ENCODE data around the gene CALM1. TPM values are rescaled to one million over a fixed set of nuclear protein-coding genes. Genes with fewer than 3 reads are reported as not detected.

The CALM1 gene
- total and polyA plus RNA-seq, 10 of the 15 experiments (the other 5 are each of a cell fraction or from before 2014, with no cell fraction given) = 110 to 729 (median 261) TPM

DNA sequence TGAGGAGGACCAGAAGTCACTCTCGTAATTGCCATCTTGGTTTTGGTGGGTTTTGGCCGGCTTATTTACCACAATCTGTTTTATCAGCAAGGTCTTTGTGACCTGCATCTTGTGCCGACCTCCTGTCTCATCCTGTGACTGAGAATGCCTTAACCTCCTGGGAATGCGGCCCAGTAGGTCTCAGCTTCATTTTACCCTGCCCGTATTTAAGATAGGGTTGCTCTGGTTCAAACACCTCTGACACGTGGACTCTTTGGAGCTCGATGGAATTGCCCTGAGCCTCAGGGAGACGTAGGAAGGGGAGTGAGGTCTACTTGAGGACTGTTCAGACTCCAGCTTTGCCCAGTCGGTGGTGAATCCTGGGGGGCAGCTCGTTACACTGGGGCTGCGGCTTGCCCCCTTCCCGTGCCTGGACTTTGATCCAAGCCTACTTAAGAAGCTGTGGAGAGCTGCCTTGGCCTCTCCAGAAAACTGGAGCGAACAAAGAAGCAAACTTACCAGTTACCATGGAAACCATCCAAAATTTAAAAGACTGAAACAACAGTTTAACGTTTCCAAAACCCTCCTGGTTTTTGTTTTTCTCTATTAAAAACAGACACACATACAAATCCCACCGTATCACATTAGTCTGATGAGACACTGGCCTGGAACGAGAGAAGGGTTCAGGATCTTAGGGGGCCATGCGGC lies 28.0 kb downstream of the CALM1 start:
- Histone ChIP-seq H4K20me1 (ENCODE audit: control insufficient read depth, insufficient read depth) (no peaks in the 10 kb centered on the region), H3K27me3 (replicated peaks in 1 of 2; ENCODE audit: control insufficient read depth in 2 of 2, insufficient read depth in 2 of 2, low read length in 1 of 2) (no peaks in the 10 kb centered on the region; a peak in 1 of 4 replicates), H2AFZ (ENCODE audit: control insufficient read depth, low read depth, low read length) (no peak overlapping the region), H3K9me3 (replicated peaks; ENCODE audit: control insufficient read depth, insufficient read depth, low read length) (no peaks in the 10 kb centered on the region), H3K27ac (ENCODE audit: control insufficient read depth, insufficient read depth) (no peak overlapping the region), H3K79me2 (ENCODE audit: control insufficient read depth, insufficient read depth, low read length) (no peaks in the 10 kb centered on the region), H3K4me2 (ENCODE audit: control insufficient read depth, insufficient read depth) (no peak overlapping the region), H3K36me3 (ENCODE audit: control insufficient read depth in 2 of 2, insufficient read depth in 2 of 2, low read length in 1 of 2) (no peaks in the 10 kb centered on the region), H3K9ac (ENCODE audit: control insufficient read depth, insufficient read depth, low read length) (no peak overlapping the region), H3K4me3 (no peak overlapping the region), H3K4me1 (ENCODE audit: control insufficient read depth, insufficient read depth, low read length) (no peaks in the 10 kb centered on the region)
- BruUV-seq (replicated peaks) = no TSS peak
- 47% methylated on average over 17 of the region's 17 CpGs for WGBS (ENCODE audit: insufficient coverage, insufficient replicate concordance, low lambda C conversion rate, missing lambda C conversion rate)
- ChIA-PET CTCF (no interaction called here), POLR2A (no interaction called here), RAD21 (ENCODE audit: unreplicated experiment) (no interaction called here), SMC1A (ENCODE audit: uncharacterized antibody, unreplicated experiment) (interaction anchor here (1.1 kb wide), 1 partner anchor 9 kb away, joined by 3 read pairs; no protein-coding TSS in a partner anchor)
- intact Hi-C loops (cut with micrococcal nuclease; ENCODE audit: unreplicated experiment) (loop anchor here (10.0 kb wide), 1 partner anchor 180 kb away; no protein-coding TSS in a partner anchor), in situ Hi-C loops (cut with MboI) (no loop called here)
- FAIRE-seq (no peak), DNase-seq (ENCODE audit: low read depth, low spot score) (no peak), ATAC-seq (no peak)
- TF ChIP-seq ZNF207 (IDR thresholded peaks at IDR 0.05; ENCODE audit: borderline replicate concordance) (no peak), SMAD1 (IDR thresholded peaks at IDR 0.05; ENCODE audit: low read depth, partially characterized antibody) (no peak), SREBF2 (IDR thresholded peaks at IDR 0.05; ENCODE audit: low read length) (no peak), YY1 (IDR thresholded peaks at IDR 0.05; ENCODE audit: low read depth, low read length) (no peak), ZSCAN29 (IDR thresholded peaks at IDR 0.05) (no peak), NFYB (IDR thresholded peaks at IDR 0.05; ENCODE audit: insufficient read depth, low read depth, low read length) (no peak), ZNF24 (IDR thresholded peaks at IDR 0.05) (no peak), TCF3 (IDR thresholded peaks at IDR 0.05; ENCODE audit: borderline replicate concordance, insufficient read depth, low read depth, low read length) (no peak), PAX8 (IDR thresholded peaks at IDR 0.05) (no peak), IKZF2 (IDR thresholded peaks at IDR 0.05) (no peak), ZBED1 (IDR thresholded peaks at IDR 0.05; ENCODE audit: borderline replicate concordance) (no peak), POU2F2 (IDR thresholded peaks at IDR 0.05; ENCODE audit: borderline replicate concordance, low read depth, low read length) (no peak), CBX5 (IDR thresholded peaks at IDR 0.05; ENCODE audit: low read depth) (no peak)
- TF ChIP-seq, protein P1, sequence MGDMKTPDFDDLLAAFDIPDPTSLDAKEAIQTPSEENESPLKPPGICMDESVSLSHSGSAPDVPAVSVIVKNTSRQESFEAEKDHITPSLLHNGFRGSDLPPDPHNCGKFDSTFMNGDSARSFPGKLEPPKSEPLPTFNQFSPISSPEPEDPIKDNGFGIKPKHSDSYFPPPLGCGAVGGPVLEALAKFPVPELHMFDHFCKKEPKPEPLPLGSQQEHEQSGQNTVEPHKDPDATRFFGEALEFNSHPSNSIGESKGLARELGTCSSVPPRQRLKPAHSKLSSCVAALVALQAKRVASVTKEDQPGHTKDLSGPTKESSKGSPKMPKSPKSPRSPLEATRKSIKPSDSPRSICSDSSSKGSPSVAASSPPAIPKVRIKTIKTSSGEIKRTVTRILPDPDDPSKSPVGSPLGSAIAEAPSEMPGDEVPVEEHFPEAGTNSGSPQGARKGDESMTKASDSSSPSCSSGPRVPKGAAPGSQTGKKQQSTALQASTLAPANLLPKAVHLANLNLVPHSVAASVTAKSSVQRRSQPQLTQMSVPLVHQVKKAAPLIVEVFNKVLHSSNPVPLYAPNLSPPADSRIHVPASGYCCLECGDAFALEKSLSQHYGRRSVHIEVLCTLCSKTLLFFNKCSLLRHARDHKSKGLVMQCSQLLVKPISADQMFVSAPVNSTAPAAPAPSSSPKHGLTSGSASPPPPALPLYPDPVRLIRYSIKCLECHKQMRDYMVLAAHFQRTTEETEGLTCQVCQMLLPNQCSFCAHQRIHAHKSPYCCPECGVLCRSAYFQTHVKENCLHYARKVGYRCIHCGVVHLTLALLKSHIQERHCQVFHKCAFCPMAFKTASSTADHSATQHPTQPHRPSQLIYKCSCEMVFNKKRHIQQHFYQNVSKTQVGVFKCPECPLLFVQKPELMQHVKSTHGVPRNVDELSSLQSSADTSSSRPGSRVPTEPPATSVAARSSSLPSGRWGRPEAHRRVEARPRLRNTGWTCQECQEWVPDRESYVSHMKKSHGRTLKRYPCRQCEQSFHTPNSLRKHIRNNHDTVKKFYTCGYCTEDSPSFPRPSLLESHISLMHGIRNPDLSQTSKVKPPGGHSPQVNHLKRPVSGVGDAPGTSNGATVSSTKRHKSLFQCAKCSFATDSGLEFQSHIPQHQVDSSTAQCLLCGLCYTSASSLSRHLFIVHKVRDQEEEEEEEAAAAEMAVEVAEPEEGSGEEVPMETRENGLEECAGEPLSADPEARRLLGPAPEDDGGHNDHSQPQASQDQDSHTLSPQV (IDR thresholded peaks at IDR 0.05) = no peak
- TF ChIP-seq, protein P2, sequence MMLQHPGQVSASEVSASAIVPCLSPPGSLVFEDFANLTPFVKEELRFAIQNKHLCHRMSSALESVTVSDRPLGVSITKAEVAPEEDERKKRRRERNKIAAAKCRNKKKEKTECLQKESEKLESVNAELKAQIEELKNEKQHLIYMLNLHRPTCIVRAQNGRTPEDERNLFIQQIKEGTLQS (IDR thresholded peaks at IDR 0.05; ENCODE audit: borderline replicate concordance, extremely low read depth, low read depth, low read length) = no peak
- TF ChIP-seq, protein P3, sequence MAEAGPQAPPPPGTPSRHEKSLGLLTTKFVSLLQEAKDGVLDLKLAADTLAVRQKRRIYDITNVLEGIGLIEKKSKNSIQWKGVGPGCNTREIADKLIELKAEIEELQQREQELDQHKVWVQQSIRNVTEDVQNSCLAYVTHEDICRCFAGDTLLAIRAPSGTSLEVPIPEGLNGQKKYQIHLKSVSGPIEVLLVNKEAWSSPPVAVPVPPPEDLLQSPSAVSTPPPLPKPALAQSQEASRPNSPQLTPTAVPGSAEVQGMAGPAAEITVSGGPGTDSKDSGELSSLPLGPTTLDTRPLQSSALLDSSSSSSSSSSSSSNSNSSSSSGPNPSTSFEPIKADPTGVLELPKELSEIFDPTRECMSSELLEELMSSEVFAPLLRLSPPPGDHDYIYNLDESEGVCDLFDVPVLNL (IDR thresholded peaks at IDR 0.05; ENCODE audit: low read depth, low read length) = no peak
- TF ChIP-seq, protein P4, sequence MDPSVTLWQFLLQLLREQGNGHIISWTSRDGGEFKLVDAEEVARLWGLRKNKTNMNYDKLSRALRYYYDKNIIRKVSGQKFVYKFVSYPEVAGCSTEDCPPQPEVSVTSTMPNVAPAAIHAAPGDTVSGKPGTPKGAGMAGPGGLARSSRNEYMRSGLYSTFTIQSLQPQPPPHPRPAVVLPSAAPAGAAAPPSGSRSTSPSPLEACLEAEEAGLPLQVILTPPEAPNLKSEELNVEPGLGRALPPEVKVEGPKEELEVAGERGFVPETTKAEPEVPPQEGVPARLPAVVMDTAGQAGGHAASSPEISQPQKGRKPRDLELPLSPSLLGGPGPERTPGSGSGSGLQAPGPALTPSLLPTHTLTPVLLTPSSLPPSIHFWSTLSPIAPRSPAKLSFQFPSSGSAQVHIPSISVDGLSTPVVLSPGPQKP (IDR thresholded peaks at IDR 0.05; ENCODE audit: low read depth, low read length) = no peak

All from GM12878 (cell line).